K562 (cell line): ENCODE results near the gene SETD4. TPM values are rescaled to one million over a fixed set of nuclear protein-coding genes. Genes with fewer than 3 reads are reported as not detected.

Experiments used
- ATAC-seq: fragments of 200-7000 bp; cut with Tn5 transposase; 3 replicates; pipeline ENCODE4 v1.9.1; 2020; ENCODE audit warnings: moderate library complexity
- BruUV-seq: library from RNA; stranded (reverse); fragments of 400-500 nt; replicated peaks from 2 replicates; lab custom pipeline; 2021; lab: Mats Ljungman, UMichigan
- CTCF ChIA-PET: fragments of 300-600 bp; formaldehyde crosslinking; extraction: SDS; loops from one replicate; lab custom pipeline; 2021; ENCODE audit warnings: low intra/inter-chr PET ratio; lab: Yijun Ruan, JAX
- POLR2A ChIA-PET: fragments of 300-600, 350-650 bp; sonication (Branson Sonifier 250); formaldehyde crosslinking; extraction: SDS; loops from one replicate; lab custom pipeline; 2021; ENCODE audit warnings: antibody characterized with exemption, inconsistent platforms; lab: Yijun Ruan, JAX
- DNase-seq, 4 experiments: peaks; one replicate each; pipeline versions ENCODE4 v3.0.0 to v3.0.0-alpha.2; 2011 to 2018; ENCODE audit warnings: low spot score in 3 of 4, mixed read lengths in 3 of 4; ENCODE audit errors: extremely low read depth in 1 of 4
- FAIRE-seq: peaks from 2 replicates; lab custom pipeline; 2011; peaks lifted over from hg19 to GRCh38; lab: Jason Lieb, UNC
- H2AFZ ChIP-seq: 2 replicates; pipeline ENCODE4 v1.6.0; 2011; ENCODE audit warnings: low read depth, low read length, control low read depth, inconsistent platforms
- H3K27ac ChIP-seq: fragments of 200-600 bp; 3 replicates; pipeline ENCODE4 v1.8.0; 2011; ENCODE audit warnings: low read depth, mild to moderate bottlenecking, control low read depth, inconsistent platforms, low read length, moderate library complexity, mixed read lengths; ENCODE audit errors: extremely low read depth
- H3K27me3 ChIP-seq, 2 experiments: fragments of 300-600 bp in 1 of 2; 2 replicates in 1 of 2; 3 replicates in 1 of 2; pipeline versions ENCODE4 v1.6.0 to v1.8.0; 2011; ENCODE audit warnings: inconsistent platforms in 2 of 2, low read length in 2 of 2, mild to moderate bottlenecking in 1 of 2, mixed read lengths in 1 of 2, moderate library complexity in 1 of 2; ENCODE audit not compliant: control insufficient read depth in 2 of 2, insufficient read depth in 2 of 2
- H3K36me3 ChIP-seq: fragments of 300-600 bp; 3 replicates; pipeline ENCODE4 v1.8.0; 2011; ENCODE audit warnings: mild to moderate bottlenecking, low read length, inconsistent platforms; ENCODE audit not compliant: control insufficient read depth, insufficient read depth
- H3K4me1 ChIP-seq, 2 experiments: fragments of 200-600 bp in 1 of 2; replicated peaks in 1 of 2; 2 replicates in 1 of 2; 3 replicates in 1 of 2; pipeline versions ENCODE4 v1.5.1 to v1.8.0; 2011; ENCODE audit warnings: inconsistent platforms in 2 of 2, low read length in 2 of 2, mild to moderate bottlenecking in 1 of 2, mixed read lengths in 1 of 2, moderate library complexity in 1 of 2; ENCODE audit not compliant: control insufficient read depth in 2 of 2, insufficient read depth in 2 of 2
- H3K4me2 ChIP-seq: 2 replicates; pipeline ENCODE4 v1.6.1; 2011; ENCODE audit warnings: low read length, control low read depth, inconsistent platforms, mixed read lengths; ENCODE audit not compliant: insufficient read depth
- H3K4me3 ChIP-seq: fragments of 200-600 bp; sonication (generic), shearing (Covaris generic); 2 replicates; pipeline ENCODE4 v1.5.1; 2016; ENCODE audit warnings: control low read depth, inconsistent platforms
- H3K79me2 ChIP-seq: fragments of 200-600 bp; 3 replicates; pipeline ENCODE4 v1.8.0; 2011; ENCODE audit warnings: low read length, inconsistent platforms; ENCODE audit not compliant: control insufficient read depth, insufficient read depth
- H3K9ac ChIP-seq, 2 experiments: 2 replicates each; pipeline versions ENCODE4 v1.6.0 to v1.6.1; 2011; ENCODE audit warnings: low read depth in 2 of 2, low read length in 2 of 2, control low read depth in 1 of 2, inconsistent platforms in 1 of 2, mild to moderate bottlenecking in 1 of 2, mixed read lengths in 1 of 2; ENCODE audit not compliant: insufficient read depth in 1 of 2
- H3K9me1 ChIP-seq: one replicate; pipeline ENCODE4 v1.6.0; 2011; ENCODE audit warnings: inconsistent platforms, mild to moderate bottlenecking, low read length, moderate library complexity; ENCODE audit not compliant: control insufficient read depth, insufficient read depth
- H3K9me3 ChIP-seq: replicated peaks from 2 replicates; pipeline ENCODE4 v1.5.1; 2011; ENCODE audit warnings: low read depth, low read length, inconsistent platforms; ENCODE audit not compliant: control insufficient read depth, insufficient read depth
- H4K20me1 ChIP-seq: replicated peaks from 2 replicates; pipeline ENCODE4 v1.6.1; 2011; ENCODE audit warnings: low read length, inconsistent platforms, mixed read lengths; ENCODE audit not compliant: control insufficient read depth, insufficient read depth
- FOSL1 ChIP-seq: fragments of 200-800 bp; sonication (Bioruptor generic); conservative IDR thresholded peaks from 2 replicates; pipeline ENCODE4 v1.6.1; 2016; ENCODE audit warnings: missing genetic modification characterization, missing compliant biosample characterization
- LCOR ChIP-seq: sonication (generic); formaldehyde crosslinking; IDR thresholded peaks from 2 replicates; pipeline ENCODE4 v1.8.0; 2022; ENCODE audit warnings: mild to moderate bottlenecking, missing genetic modification reagents
- NCOA6 ChIP-seq: fragments of 450-650 bp; IDR thresholded peaks from 2 replicates; pipeline ENCODE4 v1.6.1; 2017; ENCODE audit warnings: mild to moderate bottlenecking
- RAD51 ChIP-seq: fragments of 450-650 bp; IDR thresholded peaks from 2 replicates; pipeline ENCODE4 v1.7.1; 2016; ENCODE audit warnings: low read depth, mild to moderate bottlenecking, borderline replicate concordance
- TFE3 ChIP-seq: fragments of 450-650 bp; formaldehyde crosslinking; IDR thresholded peaks from 2 replicates; pipeline ENCODE4 v1.4.0; 2020; ENCODE audit warnings: mild to moderate bottlenecking, mixed read lengths
- WGBS: fragments of 100-300 bp; shearing (Covaris generic); methylation state at CpG from one replicate; pipeline ENCODE4 v1.1.6; 2016; ENCODE audit warnings: low coverage, mixed read lengths; ENCODE audit not compliant: insufficient coverage; ENCODE audit errors: missing lambda C conversion rate; 5-methylcytosine and 5-hydroxymethylcytosine counted together
- in situ Hi-C: fragments of 300-500 bp; cut with MboI; formaldehyde crosslinking; loops from 4 replicates; pipeline ENCODE4 v1.15.0; 2018; ENCODE audit warnings: inconsistent platforms, mixed read lengths
- intact Hi-C: fragments of 100-400 bp; cut with micrococcal nuclease; formaldehyde crosslinking; loops from 2 replicates; pipeline ENCODE4 v1.14.2; 2022
- polyA plus RNA-seq, 8 experiments: library from polyadenylated mRNA; depleted of rRNA in 4 of 8; stranded (reverse) in 5 of 8; unstranded in 3 of 8; fragments of >200 nt; fragmentation: Nextera tagmentation in 2 of 8; fragmentation: Illumina TruSeq in 1 of 8; extraction: Ambion mirVana in 2 of 8; extraction: Trizol in 1 of 8; gene quantifications; 2 replicates each; pipeline versions ENCODE4 v1.2.1 to v1.2.3, GENCODE V29; 2011 to 2014; ENCODE audit warnings: inconsistent platforms in 1 of 8, missing spikeins in 1 of 8
- total RNA-seq, 7 experiments: library from RNA; depleted of rRNA in 6 of 7; stranded (reverse); fragments of >200 nt in 6 of 7; fragmentation: Illumina TruSeq in 2 of 7; extraction: Trizol in 2 of 7; gene quantifications; 2 replicates each; pipeline versions ENCODE4 v1.2.1 to v1.2.3, GENCODE V29; 2011 to 2021; ENCODE audit warnings: low replicate concordance in 1 of 7

The SETD4 gene
- total and polyA plus RNA-seq, 9 of the 15 experiments (the other 6 are each of a cell fraction or from before 2014, with no cell fraction given) = 16.1 to 51.3 (median 25.7) TPM

GRCh38 chr21:36027347-36027746 lies 33.0 kb downstream of the SETD4 start:
- Histone ChIP-seq H4K20me1 (no peaks in the 10 kb centered on the region), H3K4me2 (no peak overlapping the region), H3K9ac (no peak overlapping the region), H3K27me3 (peaks cover 18 to 21% of the 10 kb centered on the region in 2 experiments), H2AFZ (no peak overlapping the region), H3K27ac (no peak overlapping the region), H3K79me2 (no peaks in the 10 kb centered on the region), H3K36me3 (no peaks in the 10 kb centered on the region), H3K4me3 (no peak overlapping the region), H3K9me3 (no peaks in the 10 kb centered on the region), H3K9me1 (no peaks in the 10 kb centered on the region), H3K4me1 (peaks cover 7 to 9% of the 10 kb centered on the region in 2 experiments; a peak in 3 of 5 replicates)
- POLR2A ChIA-PET = interaction anchor here (0.6 to 1.5 kb wide), 3 partner anchors 9 to 1334 kb away, joined by 3 to 6 read pairs (median 3); no protein-coding TSS in a partner anchor
- BruUV-seq = no TSS peak
- intact Hi-C loops (loop anchor here (5.0 to 10.0 kb wide), 2 partner anchors 85 to 183 kb away; no protein-coding TSS in a partner anchor), in situ Hi-C loops (loop anchor here (5.0 kb wide), 1 partner anchor 80 kb away; no protein-coding TSS in a partner anchor)
- 5% methylated on average over 5 of the region's 5 CpGs for WGBS
- FAIRE-seq = no peak
- ATAC-seq = no peak
- peak in 1 of 4 experiments; percentile 14 for DNase-seq
- CTCF ChIA-PET = interaction anchor here (1.9 kb wide), 1 partner anchor 1282 kb away, joined by 14 read pairs; no protein-coding TSS in a partner anchor
- TF ChIP-seq TFE3 (peak; percentile 23; the same call in 1 of the 2 replicates), FOSL1 (tag) (peak; percentile 54; the same call in 1 of the 2 replicates), RAD51 (0 out of 2 replicates have a peak, but pooled peaks have one; percentile 8), NCOA6 (no peak), LCOR (no peak)
- TF ChIP-seq, all 486 proteins: peak for 3
